GM23338 (cell line): ENCODE results near the gene AANAT.

ENCODE experiments used
- CREB1 ChIP-seq: fragments of 250-450 bp; sonication (Bioruptor Pico); IDR thresholded peaks from 2 replicates; pipeline ENCODE4 v1.5.0; 2020; ENCODE audit warnings: low read depth, mild to moderate bottlenecking, moderate library complexity
- EZH2 ChIP-seq: fragments of 200-600 bp; sonication (generic); IDR thresholded peaks from one replicate; pipeline ENCODE4 v1.8.0; 2017; ENCODE audit warnings: antibody characterized with exemption, mild to moderate bottlenecking, low read depth; ENCODE audit not compliant: unreplicated experiment
- EZH2phosphoT487 ChIP-seq: fragments of 200-600 bp; sonication (generic); IDR thresholded peaks from one replicate; pipeline ENCODE4 v1.8.1; 2018; ENCODE audit warnings: antibody characterized with exemption; ENCODE audit not compliant: unreplicated experiment
- JUNB ChIP-seq: IDR thresholded peaks from one replicate; pipeline ENCODE4 v1.6.1; 2016; ENCODE audit warnings: antibody characterized with exemption; ENCODE audit not compliant: unreplicated experiment
- NANOG ChIP-seq: IDR thresholded peaks from 2 replicates; pipeline ENCODE4 v1.6.1; 2016; ENCODE audit warnings: antibody characterized with exemption, borderline replicate concordance
- POLR2AphosphoS5 ChIP-seq: IDR thresholded peaks from 2 replicates; pipeline ENCODE4 v1.6.1; 2016; ENCODE audit warnings: antibody characterized with exemption, low read depth
- ZNF331 ChIP-seq: fragments of 250-450 bp; sonication (Bioruptor Pico); IDR thresholded peaks from 2 replicates; pipeline ENCODE4 v1.5.0; 2020; ENCODE audit warnings: low read depth, mild to moderate bottlenecking, moderate library complexity
- TF ChIP-seq, protein P1 (sequence below), 2 experiments: fragments of 200-600 bp in 1 of 2; sonication (generic) in 1 of 2; conservative IDR thresholded peaks; 2 replicates each; pipeline versions ENCODE4 v1.5.1 to v1.6.1; 2016 to 2017; ENCODE audit warnings: antibody characterized with exemption in 2 of 2, low read depth in 2 of 2, mild to moderate bottlenecking in 2 of 2, moderate library complexity in 1 of 2
- TF ChIP-seq, protein P2 (sequence below): IDR thresholded peaks from one replicate; pipeline ENCODE4 v1.6.1; 2018; ENCODE audit warnings: antibody characterized with exemption; ENCODE audit not compliant: unreplicated experiment
- TF ChIP-seq, protein P3 (sequence below): IDR thresholded peaks from 2 replicates; pipeline ENCODE4 v1.6.1; 2016; ENCODE audit warnings: antibody characterized with exemption

DNA sequence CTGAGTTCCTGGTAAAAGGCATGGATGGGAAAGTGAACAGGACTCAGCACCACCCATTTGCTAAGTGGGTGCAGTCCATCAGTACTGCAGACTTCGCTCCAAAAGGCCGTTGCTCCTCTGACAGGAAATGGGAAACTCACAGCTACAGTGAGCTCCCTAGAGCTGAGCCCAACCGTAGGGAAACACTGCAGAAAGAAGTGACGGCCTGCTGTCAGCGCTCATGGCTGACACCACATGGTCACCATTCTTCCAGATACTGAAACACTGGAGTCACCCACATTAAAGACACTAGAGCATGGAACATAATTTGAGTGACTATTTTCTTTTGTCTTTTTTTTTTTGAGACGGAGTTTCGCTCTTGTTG is 46.4 kb upstream of the AANAT start:
- TF ChIP-seq, protein P1, sequence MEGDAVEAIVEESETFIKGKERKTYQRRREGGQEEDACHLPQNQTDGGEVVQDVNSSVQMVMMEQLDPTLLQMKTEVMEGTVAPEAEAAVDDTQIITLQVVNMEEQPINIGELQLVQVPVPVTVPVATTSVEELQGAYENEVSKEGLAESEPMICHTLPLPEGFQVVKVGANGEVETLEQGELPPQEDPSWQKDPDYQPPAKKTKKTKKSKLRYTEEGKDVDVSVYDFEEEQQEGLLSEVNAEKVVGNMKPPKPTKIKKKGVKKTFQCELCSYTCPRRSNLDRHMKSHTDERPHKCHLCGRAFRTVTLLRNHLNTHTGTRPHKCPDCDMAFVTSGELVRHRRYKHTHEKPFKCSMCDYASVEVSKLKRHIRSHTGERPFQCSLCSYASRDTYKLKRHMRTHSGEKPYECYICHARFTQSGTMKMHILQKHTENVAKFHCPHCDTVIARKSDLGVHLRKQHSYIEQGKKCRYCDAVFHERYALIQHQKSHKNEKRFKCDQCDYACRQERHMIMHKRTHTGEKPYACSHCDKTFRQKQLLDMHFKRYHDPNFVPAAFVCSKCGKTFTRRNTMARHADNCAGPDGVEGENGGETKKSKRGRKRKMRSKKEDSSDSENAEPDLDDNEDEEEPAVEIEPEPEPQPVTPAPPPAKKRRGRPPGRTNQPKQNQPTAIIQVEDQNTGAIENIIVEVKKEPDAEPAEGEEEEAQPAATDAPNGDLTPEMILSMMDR (conservative IDR thresholded peaks at IDR 0.05; ENCODE audit: low read depth in 2 of 2) = no peak
- TF ChIP-seq JUNB = no peak
- no peak for TF ChIP-seq POLR2AphosphoS5
- no peak for TF ChIP-seq CREB1 (CRISPR knock-in tag)
- TF ChIP-seq EZH2phosphoT487 = no peak
- TF ChIP-seq, protein P2, sequence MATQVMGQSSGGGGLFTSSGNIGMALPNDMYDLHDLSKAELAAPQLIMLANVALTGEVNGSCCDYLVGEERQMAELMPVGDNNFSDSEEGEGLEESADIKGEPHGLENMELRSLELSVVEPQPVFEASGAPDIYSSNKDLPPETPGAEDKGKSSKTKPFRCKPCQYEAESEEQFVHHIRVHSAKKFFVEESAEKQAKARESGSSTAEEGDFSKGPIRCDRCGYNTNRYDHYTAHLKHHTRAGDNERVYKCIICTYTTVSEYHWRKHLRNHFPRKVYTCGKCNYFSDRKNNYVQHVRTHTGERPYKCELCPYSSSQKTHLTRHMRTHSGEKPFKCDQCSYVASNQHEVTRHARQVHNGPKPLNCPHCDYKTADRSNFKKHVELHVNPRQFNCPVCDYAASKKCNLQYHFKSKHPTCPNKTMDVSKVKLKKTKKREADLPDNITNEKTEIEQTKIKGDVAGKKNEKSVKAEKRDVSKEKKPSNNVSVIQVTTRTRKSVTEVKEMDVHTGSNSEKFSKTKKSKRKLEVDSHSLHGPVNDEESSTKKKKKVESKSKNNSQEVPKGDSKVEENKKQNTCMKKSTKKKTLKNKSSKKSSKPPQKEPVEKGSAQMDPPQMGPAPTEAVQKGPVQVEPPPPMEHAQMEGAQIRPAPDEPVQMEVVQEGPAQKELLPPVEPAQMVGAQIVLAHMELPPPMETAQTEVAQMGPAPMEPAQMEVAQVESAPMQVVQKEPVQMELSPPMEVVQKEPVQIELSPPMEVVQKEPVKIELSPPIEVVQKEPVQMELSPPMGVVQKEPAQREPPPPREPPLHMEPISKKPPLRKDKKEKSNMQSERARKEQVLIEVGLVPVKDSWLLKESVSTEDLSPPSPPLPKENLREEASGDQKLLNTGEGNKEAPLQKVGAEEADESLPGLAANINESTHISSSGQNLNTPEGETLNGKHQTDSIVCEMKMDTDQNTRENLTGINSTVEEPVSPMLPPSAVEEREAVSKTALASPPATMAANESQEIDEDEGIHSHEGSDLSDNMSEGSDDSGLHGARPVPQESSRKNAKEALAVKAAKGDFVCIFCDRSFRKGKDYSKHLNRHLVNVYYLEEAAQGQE = no peak
- TF ChIP-seq ZNF331 (CRISPR knock-in tag) = no peak
- no peak for TF ChIP-seq EZH2
- TF ChIP-seq NANOG = no peak
- TF ChIP-seq, protein P3, sequence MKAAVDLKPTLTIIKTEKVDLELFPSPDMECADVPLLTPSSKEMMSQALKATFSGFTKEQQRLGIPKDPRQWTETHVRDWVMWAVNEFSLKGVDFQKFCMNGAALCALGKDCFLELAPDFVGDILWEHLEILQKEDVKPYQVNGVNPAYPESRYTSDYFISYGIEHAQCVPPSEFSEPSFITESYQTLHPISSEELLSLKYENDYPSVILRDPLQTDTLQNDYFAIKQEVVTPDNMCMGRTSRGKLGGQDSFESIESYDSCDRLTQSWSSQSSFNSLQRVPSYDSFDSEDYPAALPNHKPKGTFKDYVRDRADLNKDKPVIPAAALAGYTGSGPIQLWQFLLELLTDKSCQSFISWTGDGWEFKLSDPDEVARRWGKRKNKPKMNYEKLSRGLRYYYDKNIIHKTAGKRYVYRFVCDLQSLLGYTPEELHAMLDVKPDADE = no peak
